HG03025 (cell line): ENCODE results near the gene GPAM.
A peak's percentile ranks its signal among the peaks of the same experiment; 100 is the strongest.
"Not testable (repeated sequence)": the region's sequence is repeated elsewhere in the genome, so short reads cannot be mapped to it uniquely, and the experiment has no call there.

Experiments
- ATAC-seq: cut with Tn5 transposase; IDR thresholded peaks from one replicate; pipeline ENCODE4 v1.9.1; 2021; ENCODE audit warnings: mild to moderate bottlenecking, moderate library complexity; ENCODE audit not compliant: unreplicated experiment, low FRiP score

Gene GPAM, protein sequence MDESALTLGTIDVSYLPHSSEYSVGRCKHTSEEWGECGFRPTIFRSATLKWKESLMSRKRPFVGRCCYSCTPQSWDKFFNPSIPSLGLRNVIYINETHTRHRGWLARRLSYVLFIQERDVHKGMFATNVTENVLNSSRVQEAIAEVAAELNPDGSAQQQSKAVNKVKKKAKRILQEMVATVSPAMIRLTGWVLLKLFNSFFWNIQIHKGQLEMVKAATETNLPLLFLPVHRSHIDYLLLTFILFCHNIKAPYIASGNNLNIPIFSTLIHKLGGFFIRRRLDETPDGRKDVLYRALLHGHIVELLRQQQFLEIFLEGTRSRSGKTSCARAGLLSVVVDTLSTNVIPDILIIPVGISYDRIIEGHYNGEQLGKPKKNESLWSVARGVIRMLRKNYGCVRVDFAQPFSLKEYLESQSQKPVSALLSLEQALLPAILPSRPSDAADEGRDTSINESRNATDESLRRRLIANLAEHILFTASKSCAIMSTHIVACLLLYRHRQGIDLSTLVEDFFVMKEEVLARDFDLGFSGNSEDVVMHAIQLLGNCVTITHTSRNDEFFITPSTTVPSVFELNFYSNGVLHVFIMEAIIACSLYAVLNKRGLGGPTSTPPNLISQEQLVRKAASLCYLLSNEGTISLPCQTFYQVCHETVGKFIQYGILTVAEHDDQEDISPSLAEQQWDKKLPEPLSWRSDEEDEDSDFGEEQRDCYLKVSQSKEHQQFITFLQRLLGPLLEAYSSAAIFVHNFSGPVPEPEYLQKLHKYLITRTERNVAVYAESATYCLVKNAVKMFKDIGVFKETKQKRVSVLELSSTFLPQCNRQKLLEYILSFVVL

DNA sequence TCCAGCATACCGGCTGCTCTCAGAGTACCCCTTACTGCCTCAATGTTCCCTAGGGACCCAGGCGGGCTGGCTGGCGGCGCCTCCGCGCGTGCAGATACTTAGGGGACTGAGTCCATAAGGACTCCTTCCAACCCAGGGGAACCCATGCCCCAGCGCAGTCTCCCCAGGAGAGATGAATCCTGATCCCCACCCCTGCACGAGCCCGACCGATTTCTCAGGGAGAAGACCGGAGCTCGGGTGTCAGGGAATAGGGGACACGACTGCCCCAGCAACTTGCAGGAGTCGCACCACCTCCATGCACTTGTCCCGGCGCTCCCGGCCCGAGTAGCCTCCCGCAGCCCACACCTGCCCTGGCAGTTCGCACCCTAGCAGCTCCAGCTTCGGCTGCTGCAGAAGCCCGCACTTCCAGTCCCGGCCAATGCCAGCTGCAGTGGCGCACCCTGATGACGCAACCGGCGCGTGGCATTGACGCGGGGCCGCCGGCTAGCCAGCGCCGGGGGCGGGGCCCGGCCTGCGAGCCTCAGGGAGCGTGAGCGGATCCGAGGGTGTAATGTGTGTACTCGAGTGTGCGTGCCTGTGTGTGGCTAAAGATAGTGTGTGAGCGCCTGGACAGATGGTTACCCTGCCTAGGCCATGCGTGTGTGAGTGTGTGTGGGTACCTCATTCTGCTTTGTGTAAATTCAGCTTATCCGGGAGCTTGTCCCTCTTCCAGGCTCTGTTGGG is at the start of gene GPAM:
Gene GPAM (minus strand): TSS at position 437 of the 723 bp plus-strand sequence. CDS start 1,981 bp downstream, outside the sequence.
- peak; percentile 95 for ATAC-seq

- ATAC-seq: no peak
Measured at GRCh38 chr10:112232670-112233069, 49.1 kb upstream of the GPAM start.

DNA sequence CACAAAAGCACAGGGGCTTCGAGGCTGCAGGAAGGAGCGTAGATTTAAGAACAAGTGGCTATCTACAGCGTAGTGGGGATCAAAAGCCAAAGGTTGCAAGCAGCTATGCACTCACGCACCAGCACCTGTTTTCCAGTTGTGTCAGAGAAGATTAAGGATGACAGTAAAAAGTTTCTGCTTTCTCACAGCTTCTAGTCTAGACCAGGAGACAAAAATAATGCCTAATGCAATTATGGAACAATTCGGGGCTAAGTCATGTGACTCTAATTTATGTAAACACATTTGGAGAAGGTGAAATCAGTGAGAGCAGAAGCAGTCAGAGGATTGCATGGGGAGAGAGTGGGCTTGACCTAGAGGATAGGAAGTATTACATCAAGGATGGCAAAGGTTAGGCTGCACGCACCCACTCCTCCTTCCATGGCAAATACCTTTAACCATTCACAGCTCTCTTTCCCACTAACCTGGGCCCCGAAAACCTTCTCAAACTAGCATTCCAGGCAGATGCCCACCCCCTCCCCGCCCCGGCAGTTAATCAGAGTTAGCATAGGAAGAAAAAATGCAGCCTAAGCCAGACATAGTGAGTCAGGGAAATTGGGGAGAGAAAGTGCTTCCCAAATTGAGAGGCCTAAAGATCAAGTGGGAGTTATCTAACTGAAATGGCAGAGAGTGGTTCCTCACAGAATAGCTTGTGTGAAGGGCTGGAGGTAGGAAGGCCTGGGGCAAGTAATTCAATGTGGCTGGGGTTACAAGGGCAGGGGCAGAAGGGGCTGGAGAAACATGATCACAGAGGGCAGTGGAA is 48.2 kb upstream of the GPAM start:
- no peak for ATAC-seq

GRCh38 chr10:112230325-112230988 is 46.9 kb upstream of the GPAM start:
- ATAC-seq: no peak

DNA sequence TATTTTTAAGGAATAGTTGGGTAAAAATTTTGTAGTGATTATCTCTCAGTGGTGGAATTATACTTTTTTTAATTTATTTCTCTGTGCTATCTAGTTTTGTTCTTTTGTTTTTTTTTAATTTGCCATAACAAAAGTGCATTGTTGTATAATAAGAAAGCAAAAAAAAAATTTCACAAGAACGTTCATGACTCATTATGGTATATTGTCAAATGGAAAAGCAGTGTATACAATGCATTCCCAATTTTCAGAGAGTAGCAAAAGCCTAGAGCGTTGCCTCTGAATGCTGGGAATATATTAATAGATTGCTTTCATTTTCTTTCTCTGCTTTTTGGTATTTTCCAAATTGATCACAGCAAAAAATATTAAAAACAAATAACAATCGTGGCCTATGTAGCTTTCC is 46.3 kb upstream of the GPAM start:
- ATAC-seq: no peak

GRCh38 chr10:112229096-112229495 is 45.5 kb upstream of the GPAM start:
- ATAC-seq: no peak

GRCh38 chr10:112228366-112229088 is 45.0 kb upstream of the GPAM start:
- not testable (repeated sequence) for ATAC-seq

DNA sequence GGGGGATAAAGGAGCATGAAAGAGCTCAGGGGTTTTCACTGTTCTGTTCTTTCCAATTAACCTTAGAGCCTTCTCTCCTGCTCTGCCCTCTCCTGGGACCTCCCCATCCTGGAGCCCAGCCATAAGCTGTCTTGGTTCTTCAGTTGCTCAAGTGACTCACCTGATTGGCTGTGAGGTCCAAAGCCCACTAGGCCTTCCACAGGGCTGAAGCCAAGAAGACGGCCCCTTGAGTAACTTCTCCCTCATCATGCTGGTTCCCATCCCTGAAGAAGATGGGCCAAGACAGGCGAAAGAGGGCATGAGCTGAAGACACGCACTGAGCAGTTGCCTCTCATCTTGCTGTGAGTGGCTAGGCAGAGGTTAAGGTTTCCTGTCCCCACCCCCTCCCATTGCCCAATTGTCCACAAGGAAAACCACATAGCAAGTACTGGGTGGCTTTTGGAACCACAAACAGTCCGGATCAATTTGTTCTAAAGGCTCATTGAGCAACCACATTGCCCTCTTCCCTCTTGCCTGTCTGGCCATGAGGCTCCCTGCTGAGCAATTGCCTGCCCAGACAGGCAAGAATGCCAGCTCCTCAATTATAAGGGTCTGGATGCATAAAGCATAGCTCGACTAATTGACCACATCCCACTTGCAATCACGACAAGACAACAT is 43.9 kb upstream of the GPAM start:
- no peak for ATAC-seq

DNA sequence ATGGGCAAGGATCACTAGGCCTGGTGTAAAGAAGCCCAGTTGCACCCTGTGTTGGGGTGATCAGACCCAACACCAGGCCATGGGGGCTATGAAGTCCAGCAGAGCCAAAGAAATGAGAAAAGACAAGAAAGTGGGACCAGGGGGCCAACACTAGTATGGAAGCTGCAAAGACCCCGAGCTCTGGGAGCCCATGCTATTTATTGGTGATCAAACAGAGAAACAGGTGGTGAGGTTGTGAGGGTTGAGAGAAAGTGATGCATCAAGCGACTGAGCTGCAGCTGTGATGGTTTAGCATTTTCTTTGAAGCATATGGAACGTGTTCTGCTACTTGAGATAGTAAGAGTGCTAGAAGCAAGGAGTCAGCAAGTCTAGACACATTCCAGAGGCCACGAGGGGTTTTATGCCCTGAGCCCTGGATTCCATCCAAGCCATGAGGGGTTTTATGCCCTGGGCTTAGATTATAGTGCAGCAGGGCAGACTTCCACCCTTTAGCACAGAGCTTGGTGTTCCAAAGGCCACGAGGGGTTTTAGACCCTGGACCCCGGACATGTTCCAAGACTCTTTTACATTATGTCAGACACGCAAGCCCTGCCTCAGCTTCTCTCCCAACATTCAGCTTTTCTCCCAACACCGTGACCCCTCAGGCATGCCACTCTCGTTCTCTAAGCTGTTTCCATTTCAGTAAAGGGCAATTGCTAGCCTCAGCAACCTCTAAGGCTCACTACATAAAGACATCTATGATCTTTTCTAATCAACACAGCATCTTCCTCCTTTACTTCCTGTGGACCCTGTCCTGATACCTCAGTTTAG is 43.1 kb upstream of the GPAM start:
- ATAC-seq: no peak

GRCh38 chr10:112225771-112226438 is 42.3 kb upstream of the GPAM start:
- no peak for ATAC-seq

- no peak for ATAC-seq
Measured at GRCh38 chr10:112224933-112225529, 41.5 kb upstream of the GPAM start.

- no peak for ATAC-seq
Measured at GRCh38 chr10:112223725-112224124, 40.2 kb upstream of the GPAM start.

GRCh38 chr10:112222799-112223198 is 39.2 kb upstream of the GPAM start:
- ATAC-seq: no peak

DNA sequence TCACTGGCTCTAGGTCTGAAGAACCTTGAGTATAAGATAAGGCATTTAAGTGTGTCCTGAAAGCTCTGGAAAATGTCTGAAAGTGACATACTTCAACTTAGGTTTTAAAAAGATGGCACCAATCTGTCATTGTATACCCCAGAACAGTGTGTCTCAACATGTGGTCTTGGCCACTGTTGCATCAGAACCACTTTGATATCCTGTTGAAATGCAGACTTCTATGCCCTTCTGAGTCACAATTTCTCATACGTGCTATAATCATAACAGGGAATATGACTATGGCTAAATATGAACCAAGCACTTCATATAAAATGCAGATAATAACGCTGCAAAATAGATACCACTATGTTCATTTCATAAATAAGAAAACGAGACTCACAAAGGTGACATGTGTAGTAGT is 38.0 kb upstream of the GPAM start:
- ATAC-seq: no peak

DNA sequence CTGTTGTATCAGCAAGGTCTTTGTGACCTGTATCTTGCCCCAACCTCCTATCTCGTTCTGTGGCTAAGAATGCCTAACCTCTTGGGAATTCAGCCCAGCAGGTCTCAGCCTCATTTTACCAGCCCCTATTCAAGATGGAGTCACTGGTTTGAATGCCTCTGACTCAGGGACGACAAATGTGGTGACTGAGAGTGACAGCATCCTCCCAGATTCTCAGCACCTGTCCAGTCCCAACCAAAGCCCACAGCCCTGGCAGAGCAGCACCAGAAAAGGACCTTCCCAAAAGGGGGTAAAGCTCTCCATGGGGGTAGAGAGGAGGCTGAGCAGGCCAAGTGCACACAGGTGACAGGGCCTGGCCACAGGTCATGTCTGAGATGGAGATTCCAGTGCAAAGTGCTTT is 35.4 kb upstream of the GPAM start:
- no peak for ATAC-seq

GRCh38 chr10:112218036-112218390 is 34.4 kb upstream of the GPAM start:
- no peak for ATAC-seq
